HL-60 (cell line): ENCODE data around the gene ITGAD.

Source experiments
- DNase-seq, 2 experiments: peaks; one replicate each; pipeline ENCODE4 v3.0.0-alpha.2; 2010 to 2020; ENCODE audit warnings: low read depth in 1 of 2, low spot score in 1 of 2
- H3K27ac ChIP-seq: fragments of 250-450 bp; sonication (Bioruptor Pico); replicated peaks from 2 replicates; pipeline ENCODE4 v1.5.1; 2020; ENCODE audit warnings: mild to moderate bottlenecking, moderate library complexity
- H3K27me3 ChIP-seq: fragments of 250-450 bp; sonication (Bioruptor Pico); 2 replicates; pipeline ENCODE4 v1.5.1; 2021; ENCODE audit warnings: mild to moderate bottlenecking, moderate library complexity; ENCODE audit not compliant: insufficient read depth, poor library complexity, severe bottlenecking
- H3K4me3 ChIP-seq: replicated peaks from 2 replicates; pipeline ENCODE4 v1.5.1; 2011; ENCODE audit warnings: mild to moderate bottlenecking, control low read depth, low read length; ENCODE audit not compliant: insufficient read depth
- GABPA ChIP-seq: IDR thresholded peaks from 2 replicates; pipeline ENCODE4 v1.6.1; 2012; ENCODE audit warnings: low read depth
- POLR2AphosphoS5 ChIP-seq: IDR thresholded peaks from 2 replicates; pipeline ENCODE4 v1.6.1; 2012; ENCODE audit warnings: low read depth
- REST ChIP-seq: IDR thresholded peaks from 2 replicates; pipeline ENCODE4 v1.6.1; 2012; ENCODE audit warnings: low read depth; ENCODE audit not compliant: insufficient replicate concordance
- SPI1 ChIP-seq: IDR thresholded peaks from 2 replicates; pipeline ENCODE4 v1.6.1; 2012; ENCODE audit warnings: low read depth, mild to moderate bottlenecking, borderline replicate concordance
- long read RNA-seq: library from polyadenylated mRNA; unstranded; transcript quantifications from one replicate; pipeline ENCODE4 v2.0.0, GENCODE V29; 2020
- TF ChIP-seq, protein P1 (sequence below): IDR thresholded peaks from one replicate; pipeline ENCODE4 v1.5.1; 2011; ENCODE audit warnings: low read length, control low read depth, inconsistent platforms; ENCODE audit not compliant: insufficient read depth

ITGAD gene
- long read RNA-seq: 0 reads

DNA sequence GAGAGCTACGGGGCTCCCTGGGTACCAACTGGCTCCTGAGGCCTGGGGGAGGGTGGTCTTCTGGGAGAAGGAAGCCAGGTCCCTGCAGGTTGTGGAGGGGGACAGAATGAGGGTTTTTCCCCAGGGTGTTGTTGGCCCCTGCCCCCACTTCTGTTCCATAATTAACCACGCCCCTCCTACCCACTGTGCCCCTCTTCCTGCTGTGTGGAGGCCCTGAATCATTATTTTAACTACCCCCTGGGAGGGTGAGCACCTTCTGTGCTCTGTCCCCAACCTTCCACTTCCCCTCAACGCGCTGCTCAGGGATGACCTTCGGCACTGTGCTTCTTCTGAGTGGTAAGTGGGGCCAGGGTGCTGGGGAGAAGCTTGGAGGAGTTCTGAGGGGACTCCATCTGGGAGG lies at the start of gene ITGAD:
Gene ITGAD (plus strand): TSS at position 280 of the 400 bp plus-strand sequence. CDS start 26 bp downstream, at position 306.
- no peak for DNase-seq
- TF ChIP-seq, protein P1, sequence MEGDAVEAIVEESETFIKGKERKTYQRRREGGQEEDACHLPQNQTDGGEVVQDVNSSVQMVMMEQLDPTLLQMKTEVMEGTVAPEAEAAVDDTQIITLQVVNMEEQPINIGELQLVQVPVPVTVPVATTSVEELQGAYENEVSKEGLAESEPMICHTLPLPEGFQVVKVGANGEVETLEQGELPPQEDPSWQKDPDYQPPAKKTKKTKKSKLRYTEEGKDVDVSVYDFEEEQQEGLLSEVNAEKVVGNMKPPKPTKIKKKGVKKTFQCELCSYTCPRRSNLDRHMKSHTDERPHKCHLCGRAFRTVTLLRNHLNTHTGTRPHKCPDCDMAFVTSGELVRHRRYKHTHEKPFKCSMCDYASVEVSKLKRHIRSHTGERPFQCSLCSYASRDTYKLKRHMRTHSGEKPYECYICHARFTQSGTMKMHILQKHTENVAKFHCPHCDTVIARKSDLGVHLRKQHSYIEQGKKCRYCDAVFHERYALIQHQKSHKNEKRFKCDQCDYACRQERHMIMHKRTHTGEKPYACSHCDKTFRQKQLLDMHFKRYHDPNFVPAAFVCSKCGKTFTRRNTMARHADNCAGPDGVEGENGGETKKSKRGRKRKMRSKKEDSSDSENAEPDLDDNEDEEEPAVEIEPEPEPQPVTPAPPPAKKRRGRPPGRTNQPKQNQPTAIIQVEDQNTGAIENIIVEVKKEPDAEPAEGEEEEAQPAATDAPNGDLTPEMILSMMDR: no peak
- TF ChIP-seq POLR2AphosphoS5 (no peak), GABPA (no peak), SPI1 (no peak), REST (no peak)
- no peaks in the 10 kb centered on the region for H3K27me3 ChIP-seq

DNA sequence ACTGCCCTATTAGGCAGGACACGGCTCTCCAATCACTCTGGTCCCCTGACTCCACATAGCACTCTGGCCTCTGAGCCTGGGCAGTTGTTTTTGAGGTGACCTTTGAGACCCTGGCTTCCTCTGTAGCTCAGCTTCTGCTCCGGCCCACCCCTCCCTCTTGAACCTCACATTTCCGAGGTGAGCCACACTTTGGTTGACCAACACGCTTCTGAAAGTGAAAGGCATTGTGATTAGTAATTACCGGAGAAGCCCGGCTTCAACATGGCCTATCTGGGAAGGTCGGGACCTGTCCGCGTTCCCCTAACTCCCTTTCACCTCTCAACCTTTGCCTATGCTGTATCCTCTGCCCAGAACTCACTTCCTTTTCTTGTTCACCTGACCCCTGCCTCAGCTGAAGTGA lies 48.4 kb upstream of the ITGAD start:
- TF ChIP-seq SPI1: peak; percentile 26
- TF ChIP-seq REST: no peak
- Histone ChIP-seq H3K27me3 (no peaks in the 10 kb centered on the region), H3K4me3 (no peak overlapping the region), H3K27ac (no peak overlapping the region)
- DNase-seq: no peak

More for the DNA sequence above, at the start of gene ITGAD:
- Histone ChIP-seq H3K27ac (no peak within 1 kb of the TSS), H3K4me3 (no peak within 1 kb of the TSS)

DNA sequence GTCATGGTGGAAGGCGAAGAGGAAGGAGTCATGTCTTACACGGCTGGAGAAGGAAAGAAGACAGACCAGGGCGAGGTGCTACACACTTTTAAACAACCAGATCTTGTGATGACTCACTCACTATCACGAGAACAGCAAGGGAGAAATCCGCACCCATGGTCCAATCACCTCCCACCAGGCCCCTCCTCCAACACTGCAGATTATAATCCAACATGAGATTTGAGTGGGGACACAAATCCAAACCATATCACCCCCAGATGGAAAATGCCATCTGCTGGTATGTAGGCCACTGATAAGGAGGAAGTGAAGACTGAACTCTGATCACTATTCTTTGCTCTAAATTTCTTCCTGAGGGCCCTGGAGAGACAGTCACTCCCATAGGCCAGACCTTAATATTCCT lies 45.7 kb upstream of the ITGAD start:
- H3K27me3 ChIP-seq: no peaks in the 10 kb centered on the region

DNA sequence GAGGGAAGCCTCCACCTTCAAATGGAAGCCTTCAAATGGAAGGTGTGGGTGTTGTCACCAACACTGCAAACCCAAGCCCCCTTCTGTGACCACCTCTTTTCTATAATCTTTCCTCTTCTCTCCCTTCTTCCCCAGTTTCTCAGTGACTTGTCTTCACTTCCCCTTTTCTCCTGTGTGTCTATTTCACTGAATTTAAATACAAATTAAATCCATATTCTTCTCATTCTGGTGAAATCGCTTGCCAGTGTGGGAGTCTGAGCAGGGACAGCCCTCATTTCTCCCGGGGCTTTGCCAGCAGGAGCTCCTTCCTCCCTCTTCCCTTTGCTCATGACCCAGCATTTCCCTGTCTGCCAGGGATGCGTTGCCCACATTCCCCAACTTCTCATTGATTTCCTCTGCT lies 44.6 kb upstream of the ITGAD start:
- Histone ChIP-seq H3K27me3 (no peaks in the 10 kb centered on the region), H3K27ac (no peak overlapping the region), H3K4me3 (no peak overlapping the region)
- TF ChIP-seq SPI1 (peak; percentile 98), POLR2AphosphoS5 (no peak)
- no peak for DNase-seq

More for the DNA sequence above, 45.7 kb upstream of the ITGAD start:
- no peak for DNase-seq
- H3K4me3 ChIP-seq: no peak overlapping the region
- TF ChIP-seq, protein P1: no peak
- TF ChIP-seq GABPA (no peak), SPI1 (peak; percentile 34; the same call in 1 of the 2 replicates), POLR2AphosphoS5 (no peak)
- no peak overlapping the region for H3K27ac ChIP-seq

GRCh38 chr16:31350275-31351005 lies 42.7 kb upstream of the ITGAD start:
- peak in 1 of 2 experiments; percentile 66 for DNase-seq
- H3K27ac ChIP-seq: no peak overlapping the region
- TF ChIP-seq SPI1 (no peak), GABPA (no peak), POLR2AphosphoS5 (no peak), REST (no peak)
- TF ChIP-seq, protein P1: no peak
- no peak overlapping the region for H3K4me3 ChIP-seq
- H3K27me3 ChIP-seq: no peaks in the 10 kb centered on the region
